PC-9 (cell line): ENCODE results near the gene AFAP1. TPM values are rescaled to one million over a fixed set of nuclear protein-coding genes. Genes with fewer than 3 reads are reported as not detected.

Experiments used
- BruUV-seq: library from RNA; stranded (reverse); fragments of 400-500 nt; replicated peaks from 2 replicates; lab custom pipeline; 2021; lab: Mats Ljungman, UMichigan
- CTCF ChIA-PET: fragments of 300-600 bp; sonication (Branson Sonifier 250); formaldehyde crosslinking; loops from one replicate; lab custom pipeline; 2022; ENCODE audit warnings: antibody characterized with exemption; lab: Charles Lee
- POLR2A ChIA-PET: fragments of 300-600 bp; sonication (Branson Sonifier 250); formaldehyde crosslinking; loops from one replicate; lab custom pipeline; 2022; ENCODE audit warnings: antibody characterized with exemption; ENCODE audit not compliant: unreplicated experiment; lab: Charles Lee
- DNase-seq, 2 experiments: peaks; one replicate each; pipeline versions ENCODE4 v3.0.0 to v3.0.0-alpha.2; 2015 to 2022; ENCODE audit warnings: mixed read lengths in 1 of 2
- H2AFZ ChIP-seq: fragments of 200-600 bp; sonication (generic); 2 replicates; pipeline ENCODE4 v1.8.1; 2017; ENCODE audit warnings: antibody characterized with exemption
- H3F3A ChIP-seq: fragments of 200-600 bp; sonication (generic); 2 replicates; pipeline ENCODE4 v1.8.1; 2017; ENCODE audit warnings: antibody characterized with exemption, mild to moderate bottlenecking, low read depth; ENCODE audit not compliant: insufficient read depth
- H3K27ac ChIP-seq: fragments of 200-600 bp; sonication (generic); 2 replicates; pipeline ENCODE4 v1.6.1; 2016; ENCODE audit warnings: mixed run types
- H3K27me3 ChIP-seq: fragments of 200-600 bp; sonication (generic); 2 replicates; pipeline ENCODE4 v1.6.1; 2016; ENCODE audit warnings: low read depth, mixed run types; ENCODE audit not compliant: insufficient read depth
- H3K36me3 ChIP-seq: fragments of 200-600 bp; sonication (generic); 2 replicates; pipeline ENCODE4 v1.6.1; 2016; ENCODE audit warnings: low read depth, mixed run types
- H3K4me1 ChIP-seq: fragments of 200-600 bp; sonication (generic); replicated peaks from 2 replicates; pipeline ENCODE4 v1.6.1; 2016; ENCODE audit warnings: mixed run types; ENCODE audit not compliant: insufficient read depth
- H3K4me2 ChIP-seq: fragments of 200-600 bp; sonication (generic); 2 replicates; pipeline ENCODE4 v1.6.1; 2017; ENCODE audit warnings: mixed run types
- H3K4me3 ChIP-seq: fragments of 200-600 bp; sonication (generic); 2 replicates; pipeline ENCODE4 v1.6.1; 2016; ENCODE audit warnings: mixed run types
- H3K79me2 ChIP-seq: fragments of 200-600 bp; sonication (generic); 2 replicates; pipeline ENCODE4 v1.6.1; 2017; ENCODE audit warnings: low read depth, mixed run types
- H3K9me2 ChIP-seq: fragments of 200-600 bp; sonication (generic); 2 replicates; pipeline ENCODE4 v1.8.1; 2017; ENCODE audit warnings: mild to moderate bottlenecking; ENCODE audit not compliant: insufficient read depth
- H3K9me3 ChIP-seq: fragments of 200-600 bp; sonication (generic); 2 replicates; pipeline ENCODE4 v1.8.1; 2016; ENCODE audit warnings: low read depth; ENCODE audit not compliant: insufficient read depth
- H4K20me1 ChIP-seq: fragments of 200-600 bp; sonication (generic); 2 replicates; pipeline ENCODE4 v1.8.1; 2017; ENCODE audit not compliant: insufficient read depth
- EZH2 ChIP-seq: fragments of 200-600 bp; sonication (generic); IDR thresholded peaks from 2 replicates; pipeline ENCODE4 v1.8.0; 2017; ENCODE audit warnings: antibody characterized with exemption, low read depth
- intact Hi-C: fragments of 100-400 bp; cut with micrococcal nuclease; formaldehyde crosslinking; loops from one replicate; pipeline ENCODE4 v1.10.0; 2022; ENCODE audit not compliant: unreplicated experiment
- total RNA-seq: library from RNA; stranded (reverse); gene quantifications from 2 replicates; pipeline ENCODE4 v1.2.3, GENCODE V29; 2021
- TF ChIP-seq, protein P1 (sequence below): fragments of 200-600 bp; sonication (generic); conservative IDR thresholded peaks from 2 replicates; pipeline ENCODE4 v1.6.1; 2017; ENCODE audit warnings: mixed run types, antibody characterized with exemption, mild to moderate bottlenecking, moderate library complexity

Gene AFAP1
- total RNA-seq, 1 experiment from 2014 or later, result 69.6 TPM

DNA sequence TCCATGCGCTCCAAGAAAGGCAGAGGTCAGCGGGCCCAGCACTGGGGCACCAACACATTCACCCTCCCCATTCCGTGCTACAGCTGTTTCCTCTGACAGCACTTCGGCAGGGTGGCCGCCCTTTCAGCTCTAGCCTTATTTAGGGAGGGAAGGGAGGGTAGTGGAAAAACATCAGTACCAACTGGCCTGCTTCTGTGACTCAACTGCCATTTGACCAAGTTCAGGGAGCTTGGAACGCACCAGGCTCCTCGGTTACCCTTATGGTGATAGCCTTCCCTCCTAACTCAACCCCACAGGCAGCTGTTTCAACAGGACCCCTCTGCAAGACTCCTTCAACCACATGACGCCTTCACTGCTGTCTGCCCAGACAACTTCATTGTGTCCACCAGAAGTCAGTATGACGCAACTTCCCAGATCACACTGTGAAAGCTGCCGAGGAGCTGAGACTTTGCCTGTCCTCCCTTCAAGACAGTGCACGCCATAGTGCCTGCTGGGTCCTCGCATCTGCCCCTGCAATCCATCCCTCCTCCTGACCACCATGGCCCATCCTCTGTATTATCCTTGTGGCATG lies 132.2 kb downstream of the AFAP1 start:
- Histone ChIP-seq H3K27me3 (no peaks in the 10 kb centered on the region), H4K20me1 (no peaks in the 10 kb centered on the region), H3K9me2 (no peaks in the 10 kb centered on the region), H3F3A (peaks cover 54% of the 10 kb centered on the region; the same call in 1 of the 2 replicates), H2AFZ (no peak overlapping the region), H3K4me2 (no peak overlapping the region), H3K9me3 (no peaks in the 10 kb centered on the region; the same call in 1 of the 2 replicates), H3K4me3 (no peak overlapping the region), H3K36me3 (peaks cover 16% of the 10 kb centered on the region), H3K27ac (no peak overlapping the region), H3K4me1 (peaks cover 25% of the 10 kb centered on the region), H3K79me2 (peaks cover 4% of the 10 kb centered on the region; the same call in 1 of the 2 replicates)
- no peak for DNase-seq
- no TSS peak for BruUV-seq
- TF ChIP-seq EZH2, result no peak
- TF ChIP-seq, protein P1, sequence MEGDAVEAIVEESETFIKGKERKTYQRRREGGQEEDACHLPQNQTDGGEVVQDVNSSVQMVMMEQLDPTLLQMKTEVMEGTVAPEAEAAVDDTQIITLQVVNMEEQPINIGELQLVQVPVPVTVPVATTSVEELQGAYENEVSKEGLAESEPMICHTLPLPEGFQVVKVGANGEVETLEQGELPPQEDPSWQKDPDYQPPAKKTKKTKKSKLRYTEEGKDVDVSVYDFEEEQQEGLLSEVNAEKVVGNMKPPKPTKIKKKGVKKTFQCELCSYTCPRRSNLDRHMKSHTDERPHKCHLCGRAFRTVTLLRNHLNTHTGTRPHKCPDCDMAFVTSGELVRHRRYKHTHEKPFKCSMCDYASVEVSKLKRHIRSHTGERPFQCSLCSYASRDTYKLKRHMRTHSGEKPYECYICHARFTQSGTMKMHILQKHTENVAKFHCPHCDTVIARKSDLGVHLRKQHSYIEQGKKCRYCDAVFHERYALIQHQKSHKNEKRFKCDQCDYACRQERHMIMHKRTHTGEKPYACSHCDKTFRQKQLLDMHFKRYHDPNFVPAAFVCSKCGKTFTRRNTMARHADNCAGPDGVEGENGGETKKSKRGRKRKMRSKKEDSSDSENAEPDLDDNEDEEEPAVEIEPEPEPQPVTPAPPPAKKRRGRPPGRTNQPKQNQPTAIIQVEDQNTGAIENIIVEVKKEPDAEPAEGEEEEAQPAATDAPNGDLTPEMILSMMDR, result no peak
- CTCF ChIA-PET, result no interaction called here
- intact Hi-C loops, result no loop called here
- POLR2A ChIA-PET, result no interaction called here

DNA sequence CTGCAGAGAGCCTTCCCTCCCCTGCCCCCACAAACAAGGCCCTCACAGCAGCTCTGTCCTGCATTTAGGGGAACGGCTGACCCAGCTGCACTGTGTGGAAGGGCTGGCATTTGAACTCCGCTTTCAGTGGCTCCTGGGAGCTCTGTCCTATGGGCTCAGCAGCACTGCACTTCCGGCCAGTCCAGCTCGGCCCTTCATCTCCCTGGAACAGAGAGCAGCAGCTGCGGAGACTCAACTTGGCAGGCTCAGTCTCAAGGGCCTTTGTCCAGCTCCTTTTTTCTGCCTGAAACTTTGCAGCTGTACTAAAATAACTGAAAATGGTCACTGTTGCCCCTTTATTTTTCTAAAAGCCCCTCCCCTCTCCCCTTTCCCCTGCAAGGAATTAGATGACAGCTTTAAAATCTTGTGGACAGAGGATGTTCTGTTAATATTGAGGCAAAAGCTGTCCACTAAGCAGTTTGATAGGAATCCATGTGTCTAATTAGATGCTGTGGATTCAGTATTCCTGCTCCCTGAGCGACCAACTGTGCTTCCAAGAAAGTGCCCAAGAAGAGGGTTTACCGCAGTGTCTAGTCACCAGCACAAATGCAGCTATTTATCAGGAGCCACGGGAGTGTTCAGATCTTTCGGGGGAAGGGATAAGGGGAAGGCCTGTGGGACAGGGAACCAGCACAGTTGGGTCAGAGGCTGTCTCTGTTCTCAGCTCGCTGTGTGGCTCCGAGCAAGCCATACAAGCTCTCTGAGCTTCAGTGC lies 133.1 kb downstream of the AFAP1 start:
- TF ChIP-seq, protein P1, result no peak
- no peak for TF ChIP-seq EZH2
- Histone ChIP-seq H3K9me3 (no peaks in the 10 kb centered on the region; the same call in 1 of the 2 replicates), H3K4me3 (no peak overlapping the region), H3K27me3 (no peaks in the 10 kb centered on the region), H2AFZ (no peak overlapping the region), H3K4me1 (peaks cover 25% of the 10 kb centered on the region), H3K36me3 (peaks cover 16% of the 10 kb centered on the region), H3F3A (peaks cover 62% of the 10 kb centered on the region), H4K20me1 (peaks cover 7% of the 10 kb centered on the region), H3K79me2 (peaks cover 4% of the 10 kb centered on the region; the same call in 1 of the 2 replicates), H3K27ac (peak overlapping the region; percentile 60), H3K4me2 (no peak overlapping the region), H3K9me2 (no peaks in the 10 kb centered on the region)
- ChIA-PET CTCF (no interaction called here), POLR2A (no interaction called here)
- no peak for DNase-seq
- no TSS peak for BruUV-seq
- intact Hi-C loops, result no loop called here

DNA sequence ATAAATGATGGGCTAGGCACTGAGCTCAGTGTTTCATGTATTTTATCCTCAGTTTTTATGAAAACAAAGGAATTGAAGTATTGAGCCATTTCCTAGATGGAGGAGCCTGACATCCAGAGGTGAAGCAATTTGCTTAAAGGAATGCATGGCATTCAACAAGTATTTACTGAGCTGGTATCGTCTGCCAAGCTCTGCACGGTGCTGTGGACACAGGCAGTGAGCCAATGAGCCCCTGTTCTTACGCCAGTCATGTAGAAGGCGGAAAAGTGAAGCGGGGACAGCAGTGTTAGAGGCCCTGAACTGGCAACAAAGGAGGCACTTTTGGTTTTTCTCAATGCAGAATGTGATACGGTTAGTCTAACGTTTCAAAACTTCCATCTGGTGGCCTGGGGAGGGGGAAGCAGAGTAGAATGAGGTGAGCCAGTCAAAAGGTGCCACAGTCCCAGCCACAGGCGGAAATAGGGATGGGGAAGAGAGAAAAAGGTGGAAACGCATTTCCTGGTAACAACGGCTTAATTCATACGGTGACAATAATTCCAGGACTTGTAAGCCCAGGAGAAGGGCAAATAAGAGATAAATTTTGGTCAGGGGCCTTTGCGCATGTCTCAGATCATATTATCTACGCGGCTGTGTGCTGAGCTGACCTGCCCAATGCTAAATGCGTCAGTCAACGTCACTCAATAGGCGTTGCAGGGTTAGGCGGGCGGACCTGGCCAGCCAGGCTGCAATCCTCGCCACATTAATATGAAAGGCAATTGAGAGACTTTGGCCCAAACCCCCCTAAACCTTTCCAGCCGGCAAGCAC lies 133.9 kb downstream of the AFAP1 start:
- CTCF ChIA-PET, result interaction anchor here (0.6 to 1.8 kb wide), 7 partner anchors 8 to 182 kb away, joined by 3 to 10 read pairs (median 4); no protein-coding TSS in a partner anchor
- Histone ChIP-seq H2AFZ (no peak overlapping the region), H3K9me3 (no peaks in the 10 kb centered on the region; the same call in 1 of the 2 replicates), H3K79me2 (peaks cover 4% of the 10 kb centered on the region; the same call in 1 of the 2 replicates), H4K20me1 (peaks cover 8% of the 10 kb centered on the region), H3K27ac (peak overlapping the region; percentile 60), H3K4me1 (peaks cover 25% of the 10 kb centered on the region), H3K4me2 (peak overlapping the region; percentile 45; the same call in 1 of the 2 replicates), H3F3A (peaks cover 62% of the 10 kb centered on the region), H3K27me3 (no peaks in the 10 kb centered on the region), H3K4me3 (no peak overlapping the region), H3K36me3 (peaks cover 16% of the 10 kb centered on the region), H3K9me2 (no peaks in the 10 kb centered on the region)
- no TSS peak for BruUV-seq
- POLR2A ChIA-PET, result interaction anchor here (0.5 to 0.7 kb wide), 3 partner anchors 39 to 362 kb away, joined by 3 to 11 read pairs (median 4); no protein-coding TSS in a partner anchor
- DNase-seq, result peak; percentile 85 to 94
- intact Hi-C loops, result loop anchor here (1.0 to 2.0 kb wide), 4 partner anchors 37 to 173 kb away; no protein-coding TSS in a partner anchor
- TF ChIP-seq EZH2, result no peak
- TF ChIP-seq, protein P1, result no peak
